BE2C (cell line): ENCODE measurements around the gene DHX40.
"Not testable (repeated sequence)": the region's sequence is repeated elsewhere in the genome, so short reads cannot be mapped to it uniquely, and the experiment has no call there.

Experiments
- DNase-seq: peaks from one replicate; pipeline ENCODE4 v3.0.0-alpha.2; 2020
- H3K27me3 ChIP-seq: fragments of 250-450 bp; sonication (Bioruptor Pico); 2 replicates; pipeline ENCODE4 v1.5.1; 2020; ENCODE audit warnings: mild to moderate bottlenecking
- H3K36me3 ChIP-seq: fragments of 250-450 bp; sonication (Bioruptor Pico); 2 replicates; pipeline ENCODE4 v1.5.1; 2020; ENCODE audit warnings: mild to moderate bottlenecking
- H3K4me1 ChIP-seq: fragments of 250-450 bp; sonication (Bioruptor Pico); 2 replicates; pipeline ENCODE4 v1.5.1; 2020
- H3K4me3 ChIP-seq: 2 replicates; pipeline ENCODE4 v1.5.1; 2011; ENCODE audit warnings: low read depth, low read length
- H3K9me3 ChIP-seq: fragments of 250-450 bp; sonication (Bioruptor Pico); 2 replicates; pipeline ENCODE4 v1.5.1; 2020
- TF ChIP-seq, protein P1 (sequence below): IDR thresholded peaks from 2 replicates; pipeline ENCODE4 v1.5.1; 2012; ENCODE audit warnings: mild to moderate bottlenecking, low read depth, low read length

DHX40 gene

DNA sequence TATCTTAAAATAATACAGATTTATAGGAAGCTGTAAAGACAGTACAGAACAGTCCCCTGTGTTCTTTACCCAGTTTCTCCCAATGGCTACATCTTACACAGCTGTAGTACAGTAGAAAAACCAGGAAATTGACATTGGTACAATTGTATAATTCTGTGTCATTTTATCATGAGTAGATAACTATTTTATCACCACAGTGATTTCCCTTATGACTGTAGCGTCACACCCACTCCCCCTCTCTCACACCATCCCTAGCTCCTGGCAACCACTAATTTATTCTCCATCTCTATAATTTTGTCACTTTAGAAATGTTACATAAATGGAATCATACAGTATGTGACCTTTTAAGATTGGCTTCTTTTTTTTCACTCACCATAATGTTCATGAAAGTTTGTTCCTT, 85.2 kb downstream of the DHX40 start:
- DNase-seq: no peak
- H3K4me3 ChIP-seq: no peak overlapping the region
- H3K9me3 ChIP-seq: no peaks in the 10 kb centered on the region
- H3K4me1 ChIP-seq: no peaks in the 10 kb centered on the region
- H3K27me3 ChIP-seq: no peaks in the 10 kb centered on the region
- TF ChIP-seq, protein P1, sequence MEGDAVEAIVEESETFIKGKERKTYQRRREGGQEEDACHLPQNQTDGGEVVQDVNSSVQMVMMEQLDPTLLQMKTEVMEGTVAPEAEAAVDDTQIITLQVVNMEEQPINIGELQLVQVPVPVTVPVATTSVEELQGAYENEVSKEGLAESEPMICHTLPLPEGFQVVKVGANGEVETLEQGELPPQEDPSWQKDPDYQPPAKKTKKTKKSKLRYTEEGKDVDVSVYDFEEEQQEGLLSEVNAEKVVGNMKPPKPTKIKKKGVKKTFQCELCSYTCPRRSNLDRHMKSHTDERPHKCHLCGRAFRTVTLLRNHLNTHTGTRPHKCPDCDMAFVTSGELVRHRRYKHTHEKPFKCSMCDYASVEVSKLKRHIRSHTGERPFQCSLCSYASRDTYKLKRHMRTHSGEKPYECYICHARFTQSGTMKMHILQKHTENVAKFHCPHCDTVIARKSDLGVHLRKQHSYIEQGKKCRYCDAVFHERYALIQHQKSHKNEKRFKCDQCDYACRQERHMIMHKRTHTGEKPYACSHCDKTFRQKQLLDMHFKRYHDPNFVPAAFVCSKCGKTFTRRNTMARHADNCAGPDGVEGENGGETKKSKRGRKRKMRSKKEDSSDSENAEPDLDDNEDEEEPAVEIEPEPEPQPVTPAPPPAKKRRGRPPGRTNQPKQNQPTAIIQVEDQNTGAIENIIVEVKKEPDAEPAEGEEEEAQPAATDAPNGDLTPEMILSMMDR: no peak
- H3K36me3 ChIP-seq: peaks cover 94% of the 10 kb centered on the region

DNA sequence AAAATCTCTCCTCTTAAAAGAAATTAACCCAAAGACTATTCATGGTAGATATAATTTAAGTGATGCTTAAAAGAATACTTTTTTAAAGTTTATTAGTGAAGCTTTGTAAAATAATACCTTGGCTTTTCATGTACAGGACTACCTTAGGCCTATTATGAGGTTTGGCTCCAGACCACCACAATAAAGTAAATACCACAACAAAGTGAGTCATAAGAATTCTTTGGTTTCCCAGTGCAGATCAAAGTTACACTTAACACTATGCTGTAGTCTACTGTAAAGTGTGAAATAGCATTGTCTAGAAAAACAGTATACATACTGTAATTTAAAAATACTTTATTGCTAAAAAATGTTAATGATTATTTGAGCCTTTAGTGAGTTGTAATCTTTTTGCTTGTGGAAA, 85.9 kb downstream of the DHX40 start:
- Histone ChIP-seq H3K4me1 (no peaks in the 10 kb centered on the region), H3K36me3 (peaks cover 94% of the 10 kb centered on the region), H3K27me3 (no peaks in the 10 kb centered on the region), H3K4me3 (no peak overlapping the region), H3K9me3 (no peaks in the 10 kb centered on the region)
- DNase-seq: no peak
- TF ChIP-seq, protein P1: no peak

DNA sequence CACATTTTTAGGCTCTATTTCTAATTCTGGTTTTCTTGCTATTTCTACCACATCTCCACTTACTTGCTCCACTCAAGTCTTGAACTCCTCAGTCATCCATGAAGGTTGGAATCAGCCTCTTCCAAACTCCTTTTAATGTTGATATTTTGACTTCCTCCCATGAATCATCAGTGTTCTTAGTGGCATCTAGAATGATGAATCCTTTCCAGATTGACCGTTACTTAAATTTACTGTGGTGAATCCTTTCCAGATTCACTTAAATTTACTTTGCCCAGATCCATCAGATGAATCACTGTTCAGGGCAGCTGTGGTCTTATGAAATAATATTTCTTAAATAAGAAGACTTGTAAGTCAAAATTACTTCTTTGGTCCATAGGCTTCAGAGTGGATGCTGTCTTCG, 86.7 kb downstream of the DHX40 start:
- no peak for DNase-seq
- no peaks in the 10 kb centered on the region for H3K9me3 ChIP-seq
- no peak overlapping the region for H3K4me3 ChIP-seq
- H3K27me3 ChIP-seq: no peaks in the 10 kb centered on the region
- no peaks in the 10 kb centered on the region for H3K4me1 ChIP-seq
- TF ChIP-seq, protein P1: no peak
- peaks cover 92% of the 10 kb centered on the region for H3K36me3 ChIP-seq

DNA sequence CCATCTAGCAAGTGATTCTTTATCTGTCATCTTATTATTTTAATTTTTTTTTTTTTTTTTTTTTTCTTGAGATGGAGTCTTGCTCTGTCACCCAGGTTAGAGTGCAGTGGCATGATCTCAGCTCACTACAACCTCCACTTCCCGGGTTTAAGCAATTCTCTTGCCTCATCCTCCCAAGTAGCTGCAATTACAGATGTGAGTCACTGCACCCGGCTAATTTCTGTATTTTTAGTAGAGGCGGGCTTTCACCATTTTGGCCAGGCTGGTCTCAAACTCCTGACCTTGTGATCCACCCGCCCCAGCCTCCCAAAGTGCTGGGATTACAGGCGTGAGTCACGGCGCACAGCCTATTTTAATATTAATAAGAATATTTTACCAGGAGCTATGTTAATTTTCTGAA, 91.2 kb downstream of the DHX40 start:
- not testable (repeated sequence) for DNase-seq, H3K4me3 ChIP-seq, H3K27me3 ChIP-seq, H3K4me1 ChIP-seq, H3K9me3 ChIP-seq
- peaks cover 89% of the 10 kb centered on the region for H3K36me3 ChIP-seq
